WTC11 (cell line): Measurements from ENCODE around the gene CCDC71. TPM values are rescaled to one million over a fixed set of nuclear protein-coding genes. Genes with fewer than 3 reads are reported as not detected.

ENCODE experiments used
- ATAC-seq: fragments of 200-7000 bp; cut with Tn5 transposase; 2 replicates; pipeline ENCODE4 v1.10.0; 2021; ENCODE audit warnings: mild to moderate bottlenecking, moderate library complexity
- CTCF ChIA-PET: fragments of 300-600 bp; sonication (Branson Sonifier 250); formaldehyde crosslinking; loops from one replicate; lab custom pipeline; 2021; ENCODE audit warnings: antibody characterized with exemption; lab: Charles Lee
- POLR2A ChIA-PET: fragments of 350-600 bp; sonication (Branson Sonifier 250); formaldehyde crosslinking; loops from one replicate; lab custom pipeline; 2021; ENCODE audit warnings: antibody characterized with exemption; lab: Charles Lee
- DNase-seq: peaks from one replicate; pipeline ENCODE4 v3.0.0; 2021; ENCODE audit warnings: low spot score
- H3K27ac Mint-ChIP-seq: 2 replicates; pipeline ENCODE4 v1.8.0; 2021; ENCODE audit warnings: mixed read lengths
- H3K27me3 Mint-ChIP-seq: 2 replicates; pipeline ENCODE4 v1.8.0; 2021; ENCODE audit warnings: low read depth, mild to moderate bottlenecking, moderate library complexity, mixed read lengths
- H3K36me3 Mint-ChIP-seq: 2 replicates; pipeline ENCODE4 v1.8.0; 2021; ENCODE audit warnings: mixed read lengths
- H3K4me1 Mint-ChIP-seq: 2 replicates; pipeline ENCODE4 v1.8.0; 2022; ENCODE audit warnings: mixed read lengths
- H3K4me3 Mint-ChIP-seq: 2 replicates; pipeline ENCODE4 v1.8.0; 2021; ENCODE audit warnings: mild to moderate bottlenecking, moderate library complexity, mixed read lengths
- H3K9me3 Mint-ChIP-seq: 2 replicates; pipeline ENCODE4 v1.8.0; 2021; ENCODE audit warnings: mixed read lengths
- ATF1 ChIP-seq: sonication (generic); formaldehyde crosslinking; IDR thresholded peaks from 2 replicates; pipeline ENCODE4 v1.8.1; 2023; ENCODE audit warnings: mild to moderate bottlenecking, moderate library complexity, missing genetic modification reagents
- CBFB ChIP-seq: sonication (generic); formaldehyde crosslinking; IDR thresholded peaks from 2 replicates; pipeline ENCODE4 v1.8.1; 2022; ENCODE audit warnings: mild to moderate bottlenecking, low read depth, missing genetic modification reagents
- ELF4 ChIP-seq: sonication (generic); formaldehyde crosslinking; IDR thresholded peaks from 2 replicates; pipeline ENCODE4 v1.8.1; 2022; ENCODE audit warnings: low read depth, mild to moderate bottlenecking, moderate library complexity, missing genetic modification reagents
- JAZF1 ChIP-seq: fragments of 250-450 bp; sonication (Bioruptor Pico); IDR thresholded peaks from 2 replicates; pipeline ENCODE4 v1.9.0; 2021; ENCODE audit warnings: moderate library complexity, mild to moderate bottlenecking, inconsistent platforms
- MXD4 ChIP-seq: fragments of 250-450 bp; sonication (Bioruptor Pico); IDR thresholded peaks from 2 replicates; pipeline ENCODE4 v1.8.0; 2021; ENCODE audit warnings: mild to moderate bottlenecking, moderate library complexity, borderline replicate concordance
- NFE2L1 ChIP-seq: sonication (generic); formaldehyde crosslinking; IDR thresholded peaks from 2 replicates; pipeline ENCODE4 v1.8.1; 2023; ENCODE audit warnings: missing genetic modification reagents
- OVOL2 ChIP-seq: fragments of 250-450 bp; sonication (Bioruptor Pico); IDR thresholded peaks from 2 replicates; pipeline ENCODE4 v1.9.0; 2021; ENCODE audit warnings: mild to moderate bottlenecking, borderline replicate concordance
- RELA ChIP-seq: sonication (generic); formaldehyde crosslinking; IDR thresholded peaks from 2 replicates; pipeline ENCODE4 v1.8.1; 2022; ENCODE audit warnings: missing genetic modification reagents, mild to moderate bottlenecking, borderline replicate concordance
- TEAD1 ChIP-seq: sonication (generic); formaldehyde crosslinking; IDR thresholded peaks from 2 replicates; pipeline ENCODE4 v1.8.0; 2022; ENCODE audit warnings: mild to moderate bottlenecking, missing genetic modification reagents
- ZNF121 ChIP-seq: sonication (generic); formaldehyde crosslinking; IDR thresholded peaks from 2 replicates; pipeline ENCODE4 v1.8.0; 2023; ENCODE audit warnings: missing genetic modification reagents
- ZNF317 ChIP-seq: sonication (generic); formaldehyde crosslinking; IDR thresholded peaks from 2 replicates; pipeline ENCODE4 v1.8.1; 2023; ENCODE audit warnings: low read depth, mild to moderate bottlenecking, moderate library complexity, missing genetic modification reagents, borderline replicate concordance
- total RNA-seq: library from RNA; stranded (reverse); gene quantifications from 3 replicates; pipeline ENCODE4 v1.2.3, GENCODE V29; 2021
- TF ChIP-seq, protein P1 (sequence below): fragments of 200-600 bp; IDR thresholded peaks from 2 replicates; pipeline ENCODE4 v1.8.0; 2022; ENCODE audit warnings: antibody characterized with exemption
- TF ChIP-seq, protein P2 (sequence below): fragments of 250-450 bp; sonication (Bioruptor Pico); IDR thresholded peaks from 2 replicates; pipeline ENCODE4 v2.1.2; 2022; ENCODE audit warnings: mild to moderate bottlenecking, moderate library complexity
- TF ChIP-seq, protein P3 (sequence below): sonication (generic); formaldehyde crosslinking; IDR thresholded peaks from 2 replicates; pipeline ENCODE4 v1.8.1; 2023; ENCODE audit warnings: mild to moderate bottlenecking, missing genetic modification reagents, borderline replicate concordance
- TF ChIP-seq, protein P4 (sequence below): sonication (generic); formaldehyde crosslinking; IDR thresholded peaks from 2 replicates; pipeline ENCODE4 v1.8.0; 2022; ENCODE audit warnings: mild to moderate bottlenecking, missing genetic modification reagents
- TF ChIP-seq, protein P5 (sequence below): sonication (generic); formaldehyde crosslinking; IDR thresholded peaks from 2 replicates; pipeline ENCODE4 v1.8.0; 2023; ENCODE audit warnings: missing genetic modification reagents
- TF ChIP-seq, protein P6 (sequence below): sonication (generic); formaldehyde crosslinking; IDR thresholded peaks from 2 replicates; pipeline ENCODE4 v1.8.0; 2022; ENCODE audit warnings: mild to moderate bottlenecking, missing genetic modification reagents
- TF ChIP-seq, protein P7 (sequence below): sonication (generic); formaldehyde crosslinking; IDR thresholded peaks from 2 replicates; pipeline ENCODE4 v1.8.0; 2022; ENCODE audit warnings: mild to moderate bottlenecking, missing genetic modification reagents
- TF ChIP-seq, protein P8 (sequence below): sonication (generic); formaldehyde crosslinking; IDR thresholded peaks from 2 replicates; pipeline ENCODE4 v1.8.0; 2023; ENCODE audit warnings: missing genetic modification reagents, mild to moderate bottlenecking, borderline replicate concordance

The CCDC71 gene
- total RNA-seq, 1 experiment from 2014 or later: 29.8 TPM

DNA sequence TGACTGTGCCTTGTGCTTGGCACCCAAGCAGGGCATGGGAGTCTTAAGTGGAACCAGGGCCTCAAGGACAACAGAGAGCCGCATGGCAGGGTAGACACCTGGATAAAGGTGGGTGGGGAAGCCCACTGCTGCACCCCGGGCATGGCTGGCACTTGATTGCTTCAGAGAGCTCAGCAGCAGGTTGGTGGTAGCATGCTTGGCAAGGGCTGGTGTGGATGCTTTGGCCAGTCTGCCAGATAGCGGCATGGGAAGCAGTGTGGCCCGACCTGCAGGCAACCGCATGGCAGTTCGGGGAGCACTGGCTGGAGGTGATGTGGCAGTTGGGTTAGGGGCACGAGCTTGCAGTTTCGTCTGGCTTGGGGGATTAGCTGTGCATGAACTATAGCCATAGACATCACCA, 2.5 kb downstream of the CCDC71 start:
- DNase-seq (no peak), ATAC-seq (no peak)
- ChIA-PET CTCF (no interaction called here), POLR2A (no interaction called here)
- Mint-ChIP-seq H3K4me3 (no peak overlapping the region; the same call in 1 of the 2 replicates), H3K9me3 (no peaks in the 10 kb centered on the region), H3K27ac (no peak overlapping the region), H3K27me3 (peaks cover 11% of the 10 kb centered on the region), H3K4me1 (peaks cover 18% of the 10 kb centered on the region), H3K36me3 (peaks cover 11% of the 10 kb centered on the region)
- TF ChIP-seq, protein P1, sequence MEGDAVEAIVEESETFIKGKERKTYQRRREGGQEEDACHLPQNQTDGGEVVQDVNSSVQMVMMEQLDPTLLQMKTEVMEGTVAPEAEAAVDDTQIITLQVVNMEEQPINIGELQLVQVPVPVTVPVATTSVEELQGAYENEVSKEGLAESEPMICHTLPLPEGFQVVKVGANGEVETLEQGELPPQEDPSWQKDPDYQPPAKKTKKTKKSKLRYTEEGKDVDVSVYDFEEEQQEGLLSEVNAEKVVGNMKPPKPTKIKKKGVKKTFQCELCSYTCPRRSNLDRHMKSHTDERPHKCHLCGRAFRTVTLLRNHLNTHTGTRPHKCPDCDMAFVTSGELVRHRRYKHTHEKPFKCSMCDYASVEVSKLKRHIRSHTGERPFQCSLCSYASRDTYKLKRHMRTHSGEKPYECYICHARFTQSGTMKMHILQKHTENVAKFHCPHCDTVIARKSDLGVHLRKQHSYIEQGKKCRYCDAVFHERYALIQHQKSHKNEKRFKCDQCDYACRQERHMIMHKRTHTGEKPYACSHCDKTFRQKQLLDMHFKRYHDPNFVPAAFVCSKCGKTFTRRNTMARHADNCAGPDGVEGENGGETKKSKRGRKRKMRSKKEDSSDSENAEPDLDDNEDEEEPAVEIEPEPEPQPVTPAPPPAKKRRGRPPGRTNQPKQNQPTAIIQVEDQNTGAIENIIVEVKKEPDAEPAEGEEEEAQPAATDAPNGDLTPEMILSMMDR: no peak
- TF ChIP-seq MXD4 (CRISPR knock-in tag): no peak
- TF ChIP-seq, protein P2, sequence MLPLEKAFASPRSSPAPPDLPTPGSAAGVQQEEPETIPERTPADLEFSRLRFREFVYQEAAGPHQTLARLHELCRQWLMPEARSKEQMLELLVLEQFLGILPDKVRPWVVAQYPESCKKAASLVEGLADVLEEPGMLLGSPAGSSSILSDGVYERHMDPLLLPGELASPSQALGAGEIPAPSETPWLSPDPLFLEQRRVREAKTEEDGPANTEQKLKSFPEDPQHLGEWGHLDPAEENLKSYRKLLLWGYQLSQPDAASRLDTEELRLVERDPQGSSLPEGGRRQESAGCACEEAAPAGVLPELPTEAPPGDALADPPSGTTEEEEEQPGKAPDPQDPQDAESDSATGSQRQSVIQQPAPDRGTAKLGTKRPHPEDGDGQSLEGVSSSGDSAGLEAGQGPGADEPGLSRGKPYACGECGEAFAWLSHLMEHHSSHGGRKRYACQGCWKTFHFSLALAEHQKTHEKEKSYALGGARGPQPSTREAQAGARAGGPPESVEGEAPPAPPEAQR (CRISPR knock-in tag): no peak
- TF ChIP-seq JAZF1 (CRISPR knock-in tag): no peak
- no peak for TF ChIP-seq ZNF121 (CRISPR knock-in tag)
- TF ChIP-seq, protein P3, sequence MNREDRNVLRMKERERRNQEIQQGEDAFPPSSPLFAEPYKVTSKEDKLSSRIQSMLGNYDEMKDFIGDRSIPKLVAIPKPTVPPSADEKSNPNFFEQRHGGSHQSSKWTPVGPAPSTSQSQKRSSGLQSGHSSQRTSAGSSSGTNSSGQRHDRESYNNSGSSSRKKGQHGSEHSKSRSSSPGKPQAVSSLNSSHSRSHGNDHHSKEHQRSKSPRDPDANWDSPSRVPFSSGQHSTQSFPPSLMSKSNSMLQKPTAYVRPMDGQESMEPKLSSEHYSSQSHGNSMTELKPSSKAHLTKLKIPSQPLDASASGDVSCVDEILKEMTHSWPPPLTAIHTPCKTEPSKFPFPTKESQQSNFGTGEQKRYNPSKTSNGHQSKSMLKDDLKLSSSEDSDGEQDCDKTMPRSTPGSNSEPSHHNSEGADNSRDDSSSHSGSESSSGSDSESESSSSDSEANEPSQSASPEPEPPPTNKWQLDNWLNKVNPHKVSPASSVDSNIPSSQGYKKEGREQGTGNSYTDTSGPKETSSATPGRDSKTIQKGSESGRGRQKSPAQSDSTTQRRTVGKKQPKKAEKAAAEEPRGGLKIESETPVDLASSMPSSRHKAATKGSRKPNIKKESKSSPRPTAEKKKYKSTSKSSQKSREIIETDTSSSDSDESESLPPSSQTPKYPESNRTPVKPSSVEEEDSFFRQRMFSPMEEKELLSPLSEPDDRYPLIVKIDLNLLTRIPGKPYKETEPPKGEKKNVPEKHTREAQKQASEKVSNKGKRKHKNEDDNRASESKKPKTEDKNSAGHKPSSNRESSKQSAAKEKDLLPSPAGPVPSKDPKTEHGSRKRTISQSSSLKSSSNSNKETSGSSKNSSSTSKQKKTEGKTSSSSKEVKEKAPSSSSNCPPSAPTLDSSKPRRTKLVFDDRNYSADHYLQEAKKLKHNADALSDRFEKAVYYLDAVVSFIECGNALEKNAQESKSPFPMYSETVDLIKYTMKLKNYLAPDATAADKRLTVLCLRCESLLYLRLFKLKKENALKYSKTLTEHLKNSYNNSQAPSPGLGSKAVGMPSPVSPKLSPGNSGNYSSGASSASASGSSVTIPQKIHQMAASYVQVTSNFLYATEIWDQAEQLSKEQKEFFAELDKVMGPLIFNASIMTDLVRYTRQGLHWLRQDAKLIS (CRISPR knock-in tag): no peak
- TF ChIP-seq, protein P4, sequence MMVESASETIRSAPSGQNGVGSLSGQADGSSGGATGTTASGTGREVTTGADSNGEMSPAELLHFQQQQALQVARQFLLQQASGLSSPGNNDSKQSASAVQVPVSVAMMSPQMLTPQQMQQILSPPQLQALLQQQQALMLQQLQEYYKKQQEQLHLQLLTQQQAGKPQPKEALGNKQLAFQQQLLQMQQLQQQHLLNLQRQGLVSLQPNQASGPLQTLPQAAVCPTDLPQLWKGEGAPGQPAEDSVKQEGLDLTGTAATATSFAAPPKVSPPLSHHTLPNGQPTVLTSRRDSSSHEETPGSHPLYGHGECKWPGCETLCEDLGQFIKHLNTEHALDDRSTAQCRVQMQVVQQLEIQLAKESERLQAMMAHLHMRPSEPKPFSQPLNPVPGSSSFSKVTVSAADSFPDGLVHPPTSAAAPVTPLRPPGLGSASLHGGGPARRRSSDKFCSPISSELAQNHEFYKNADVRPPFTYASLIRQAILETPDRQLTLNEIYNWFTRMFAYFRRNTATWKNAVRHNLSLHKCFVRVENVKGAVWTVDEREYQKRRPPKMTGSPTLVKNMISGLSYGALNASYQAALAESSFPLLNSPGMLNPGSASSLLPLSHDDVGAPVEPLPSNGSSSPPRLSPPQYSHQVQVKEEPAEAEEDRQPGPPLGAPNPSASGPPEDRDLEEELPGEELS: no peak
- TF ChIP-seq, protein P5, sequence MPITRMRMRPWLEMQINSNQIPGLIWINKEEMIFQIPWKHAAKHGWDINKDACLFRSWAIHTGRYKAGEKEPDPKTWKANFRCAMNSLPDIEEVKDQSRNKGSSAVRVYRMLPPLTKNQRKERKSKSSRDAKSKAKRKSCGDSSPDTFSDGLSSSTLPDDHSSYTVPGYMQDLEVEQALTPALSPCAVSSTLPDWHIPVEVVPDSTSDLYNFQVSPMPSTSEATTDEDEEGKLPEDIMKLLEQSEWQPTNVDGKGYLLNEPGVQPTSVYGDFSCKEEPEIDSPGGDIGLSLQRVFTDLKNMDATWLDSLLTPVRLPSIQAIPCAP (CRISPR knock-in tag): no peak
- no peak for TF ChIP-seq TEAD1 (CRISPR knock-in tag)
- TF ChIP-seq, protein P6, sequence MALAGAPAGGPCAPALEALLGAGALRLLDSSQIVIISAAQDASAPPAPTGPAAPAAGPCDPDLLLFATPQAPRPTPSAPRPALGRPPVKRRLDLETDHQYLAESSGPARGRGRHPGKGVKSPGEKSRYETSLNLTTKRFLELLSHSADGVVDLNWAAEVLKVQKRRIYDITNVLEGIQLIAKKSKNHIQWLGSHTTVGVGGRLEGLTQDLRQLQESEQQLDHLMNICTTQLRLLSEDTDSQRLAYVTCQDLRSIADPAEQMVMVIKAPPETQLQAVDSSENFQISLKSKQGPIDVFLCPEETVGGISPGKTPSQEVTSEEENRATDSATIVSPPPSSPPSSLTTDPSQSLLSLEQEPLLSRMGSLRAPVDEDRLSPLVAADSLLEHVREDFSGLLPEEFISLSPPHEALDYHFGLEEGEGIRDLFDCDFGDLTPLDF (CRISPR knock-in tag): no peak
- TF ChIP-seq, protein P7, sequence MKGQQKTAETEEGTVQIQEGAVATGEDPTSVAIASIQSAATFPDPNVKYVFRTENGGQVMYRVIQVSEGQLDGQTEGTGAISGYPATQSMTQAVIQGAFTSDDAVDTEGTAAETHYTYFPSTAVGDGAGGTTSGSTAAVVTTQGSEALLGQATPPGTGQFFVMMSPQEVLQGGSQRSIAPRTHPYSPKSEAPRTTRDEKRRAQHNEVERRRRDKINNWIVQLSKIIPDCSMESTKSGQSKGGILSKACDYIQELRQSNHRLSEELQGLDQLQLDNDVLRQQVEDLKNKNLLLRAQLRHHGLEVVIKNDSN: no peak
- TF ChIP-seq RELA (CRISPR knock-in tag): no peak
- TF ChIP-seq, protein P8, sequence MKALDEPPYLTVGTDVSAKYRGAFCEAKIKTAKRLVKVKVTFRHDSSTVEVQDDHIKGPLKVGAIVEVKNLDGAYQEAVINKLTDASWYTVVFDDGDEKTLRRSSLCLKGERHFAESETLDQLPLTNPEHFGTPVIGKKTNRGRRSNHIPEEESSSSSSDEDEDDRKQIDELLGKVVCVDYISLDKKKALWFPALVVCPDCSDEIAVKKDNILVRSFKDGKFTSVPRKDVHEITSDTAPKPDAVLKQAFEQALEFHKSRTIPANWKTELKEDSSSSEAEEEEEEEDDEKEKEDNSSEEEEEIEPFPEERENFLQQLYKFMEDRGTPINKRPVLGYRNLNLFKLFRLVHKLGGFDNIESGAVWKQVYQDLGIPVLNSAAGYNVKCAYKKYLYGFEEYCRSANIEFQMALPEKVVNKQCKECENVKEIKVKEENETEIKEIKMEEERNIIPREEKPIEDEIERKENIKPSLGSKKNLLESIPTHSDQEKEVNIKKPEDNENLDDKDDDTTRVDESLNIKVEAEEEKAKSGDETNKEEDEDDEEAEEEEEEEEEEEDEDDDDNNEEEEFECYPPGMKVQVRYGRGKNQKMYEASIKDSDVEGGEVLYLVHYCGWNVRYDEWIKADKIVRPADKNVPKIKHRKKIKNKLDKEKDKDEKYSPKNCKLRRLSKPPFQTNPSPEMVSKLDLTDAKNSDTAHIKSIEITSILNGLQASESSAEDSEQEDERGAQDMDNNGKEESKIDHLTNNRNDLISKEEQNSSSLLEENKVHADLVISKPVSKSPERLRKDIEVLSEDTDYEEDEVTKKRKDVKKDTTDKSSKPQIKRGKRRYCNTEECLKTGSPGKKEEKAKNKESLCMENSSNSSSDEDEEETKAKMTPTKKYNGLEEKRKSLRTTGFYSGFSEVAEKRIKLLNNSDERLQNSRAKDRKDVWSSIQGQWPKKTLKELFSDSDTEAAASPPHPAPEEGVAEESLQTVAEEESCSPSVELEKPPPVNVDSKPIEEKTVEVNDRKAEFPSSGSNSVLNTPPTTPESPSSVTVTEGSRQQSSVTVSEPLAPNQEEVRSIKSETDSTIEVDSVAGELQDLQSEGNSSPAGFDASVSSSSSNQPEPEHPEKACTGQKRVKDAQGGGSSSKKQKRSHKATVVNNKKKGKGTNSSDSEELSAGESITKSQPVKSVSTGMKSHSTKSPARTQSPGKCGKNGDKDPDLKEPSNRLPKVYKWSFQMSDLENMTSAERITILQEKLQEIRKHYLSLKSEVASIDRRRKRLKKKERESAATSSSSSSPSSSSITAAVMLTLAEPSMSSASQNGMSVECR (CRISPR knock-in tag): no peak
- TF ChIP-seq ZNF317: no peak
- no peak for TF ChIP-seq ATF1 (CRISPR knock-in tag)
- no peak for TF ChIP-seq CBFB (CRISPR knock-in tag)
- no peak for TF ChIP-seq ELF4 (CRISPR knock-in tag)
- TF ChIP-seq NFE2L1 (CRISPR knock-in tag): no peak
- no peak for TF ChIP-seq OVOL2 (CRISPR knock-in tag)
